Measurements from ENCODE around the gene ROPN1L. TPM values are rescaled to one million over a fixed set of nuclear protein-coding genes. Genes with fewer than 3 reads are reported as not detected.

The ROPN1L gene
- total RNA-seq, 4 donors from 2014 or later: 6.3 TPM; not detected in 3

GRCh38 chr5:10501554-10502075 lies 59.9 kb downstream of the ROPN1L start:
- H3K9me3 ChIP-seq: no peaks in the 10 kb centered on the region

GRCh38 chr5:10502130-10502529 lies 60.5 kb downstream of the ROPN1L start:
- no peak for DNase-seq
- Histone ChIP-seq H3K9me3 (no peaks in the 10 kb centered on the region), H3K4me3 (no peak overlapping the region), H3K27me3 (no peaks in the 10 kb centered on the region), H3K4me1 (no peaks in the 10 kb centered on the region), H3K27ac (no peak overlapping the region), H3K36me3 (no peaks in the 10 kb centered on the region)
- intact Hi-C loops (cut with DNase I; ENCODE audit: low total_unique reads): no loop called here
- TF ChIP-seq CTCF (IDR thresholded peaks at IDR 0.05) (no peak), POLR2A (IDR thresholded peaks at IDR 0.05) (no peak)

More at GRCh38 chr5:10501554-10502075, 59.9 kb downstream of the ROPN1L start:
- Histone ChIP-seq H3K4me1 (no peaks in the 10 kb centered on the region), H3K36me3 (no peaks in the 10 kb centered on the region), H3K4me3 (no peak overlapping the region), H3K27me3 (no peaks in the 10 kb centered on the region), H3K27ac (no peak overlapping the region)
- no peak for DNase-seq
- TF ChIP-seq POLR2A (IDR thresholded peaks at IDR 0.05) (no peak), CTCF (IDR thresholded peaks at IDR 0.05) (no peak)
- intact Hi-C loops (cut with DNase I; ENCODE audit: low total_unique reads): no loop called here

- Histone ChIP-seq H3K27me3 (no peaks in the 10 kb centered on the region), H3K36me3 (no peaks in the 10 kb centered on the region), H3K4me1 (no peaks in the 10 kb centered on the region), H3K9me3 (no peaks in the 10 kb centered on the region), H3K27ac (no peak overlapping the region), H3K4me3 (no peak overlapping the region)
- DNase-seq: no peak
- intact Hi-C loops (cut with DNase I; ENCODE audit: low total_unique reads): no loop called here
- TF ChIP-seq POLR2A (IDR thresholded peaks at IDR 0.05) (no peak), CTCF (IDR thresholded peaks at IDR 0.05) (no peak)
These were observed 60.9 kb downstream of the ROPN1L start for GRCh38 chr5:10502578-10502977.

- no peak for DNase-seq
- no peaks in the 10 kb centered on the region for H3K9me3 ChIP-seq
- H3K27me3 ChIP-seq: no peaks in the 10 kb centered on the region
- intact Hi-C loops (cut with DNase I; ENCODE audit: low total_unique reads): no loop called here
- H3K36me3 ChIP-seq: no peaks in the 10 kb centered on the region
- no peak overlapping the region for H3K4me3 ChIP-seq
- TF ChIP-seq CTCF (IDR thresholded peaks at IDR 0.05): no peak
- no peak for TF ChIP-seq POLR2A (IDR thresholded peaks at IDR 0.05)
- H3K4me1 ChIP-seq: no peaks in the 10 kb centered on the region
- no peak overlapping the region for H3K27ac ChIP-seq
These were observed 61.6 kb downstream of the ROPN1L start for GRCh38 chr5:10503321-10503720.

- TF ChIP-seq POLR2A (IDR thresholded peaks at IDR 0.05) (no peak), CTCF (IDR thresholded peaks at IDR 0.05) (no peak)
- Histone ChIP-seq H3K36me3 (no peaks in the 10 kb centered on the region), H3K27ac (no peak overlapping the region), H3K9me3 (no peaks in the 10 kb centered on the region), H3K27me3 (no peaks in the 10 kb centered on the region), H3K4me3 (no peak overlapping the region), H3K4me1 (no peaks in the 10 kb centered on the region)
- intact Hi-C loops (cut with DNase I; ENCODE audit: low total_unique reads): no loop called here
- no peak for DNase-seq
These were observed 62.5 kb downstream of the ROPN1L start for GRCh38 chr5:10503997-10504793.
